OCI-LY7 (cell line): ENCODE data around the gene ACAT2. TPM values are rescaled to one million over a fixed set of nuclear protein-coding genes. Genes with fewer than 3 reads are reported as not detected.

Experiments used
- BruUV-seq: library from RNA; stranded (reverse); fragments of 400-500 nt; replicated peaks from 2 replicates; lab custom pipeline; 2021; lab: Mats Ljungman, UMichigan
- CTCF ChIA-PET: fragments of 300-600 bp; sonication (Branson Sonifier 250); formaldehyde crosslinking; loops from one replicate; lab custom pipeline; 2022; ENCODE audit warnings: antibody characterized with exemption; ENCODE audit not compliant: unreplicated experiment; lab: Charles Lee
- POLR2A ChIA-PET: fragments of 300-600 bp; sonication (Branson Sonifier 250); formaldehyde crosslinking; loops from one replicate; lab custom pipeline; 2022; ENCODE audit warnings: antibody characterized with exemption; lab: Charles Lee
- DNase-seq: peaks from one replicate; pipeline ENCODE4 v3.0.0-alpha.2; 2015; ENCODE audit warnings: low spot score
- H2AFZ ChIP-seq: fragments of 200-600 bp; sonication (generic), shearing (Covaris generic); 2 replicates; pipeline ENCODE4 v1.6.1; 2014; ENCODE audit warnings: mild to moderate bottlenecking, antibody characterized with exemption, low read length, moderate library complexity
- H3K27ac ChIP-seq: fragments of 200-600 bp; sonication (generic); 2 replicates; pipeline ENCODE4 v1.5.1; 2014; ENCODE audit warnings: mixed run types, low read depth, mild to moderate bottlenecking, moderate library complexity, low read length, inconsistent platforms; ENCODE audit not compliant: poor library complexity, severe bottlenecking
- H3K36me3 ChIP-seq: fragments of 200-600 bp; sonication (generic); 2 replicates; pipeline ENCODE4 v1.6.1; 2014; ENCODE audit warnings: mild to moderate bottlenecking, antibody characterized with exemption, low read length, moderate library complexity, mixed read lengths; ENCODE audit not compliant: insufficient read depth
- H3K4me1 ChIP-seq: fragments of 200-600 bp; sonication (generic); 2 replicates; pipeline ENCODE4 v1.5.1; 2014; ENCODE audit warnings: mild to moderate bottlenecking, low read length; ENCODE audit not compliant: insufficient read depth, poor library complexity, severe bottlenecking
- H3K4me2 ChIP-seq: fragments of 200-600 bp; sonication (generic); 2 replicates; pipeline ENCODE4 v1.6.1; 2014; ENCODE audit warnings: mild to moderate bottlenecking, low read length
- H3K4me3 ChIP-seq: fragments of 200-600 bp; sonication (generic); 2 replicates; pipeline ENCODE4 v1.5.1; 2014; ENCODE audit warnings: mild to moderate bottlenecking, low read depth, low read length; ENCODE audit not compliant: poor library complexity, severe bottlenecking
- H3K79me2 ChIP-seq: fragments of 200-600 bp; sonication (generic); 2 replicates; pipeline ENCODE4 v1.6.1; 2016; ENCODE audit warnings: low read depth, mild to moderate bottlenecking, low read length, moderate library complexity, mixed read lengths; ENCODE audit not compliant: insufficient read depth
- H3K9me2 ChIP-seq: fragments of 200-600 bp; sonication (generic); 2 replicates; pipeline ENCODE4 v1.6.1; 2016; ENCODE audit warnings: mild to moderate bottlenecking, low read length, mixed read lengths; ENCODE audit not compliant: insufficient read depth
- H3K9me3 ChIP-seq: fragments of 200-600 bp; sonication (generic); 2 replicates; pipeline ENCODE4 v1.6.1; 2014; ENCODE audit warnings: mild to moderate bottlenecking, mixed run types, low read length, mixed read lengths
- H4K20me1 ChIP-seq: fragments of 200-600 bp; sonication (generic); 2 replicates; pipeline ENCODE4 v1.6.1; 2014; ENCODE audit warnings: mild to moderate bottlenecking, antibody characterized with exemption, low read length, moderate library complexity, mixed read lengths; ENCODE audit not compliant: insufficient read depth
- EZH2phosphoT487 ChIP-seq: fragments of 200-600 bp; sonication (generic); IDR thresholded peaks from 2 replicates; pipeline ENCODE4 v1.6.1; 2018; ENCODE audit warnings: low read depth, borderline replicate concordance, mild to moderate bottlenecking, mixed run types, antibody characterized with exemption, low read length, moderate library complexity, mixed read lengths
- intact Hi-C: fragments of 100-400 bp; cut with micrococcal nuclease; formaldehyde crosslinking; loops from one replicate; pipeline ENCODE4 v1.10.0; 2022; ENCODE audit not compliant: unreplicated experiment
- total RNA-seq, 2 experiments: library from RNA; depleted of rRNA in 1 of 2; stranded (reverse); fragments of >200 nt in 1 of 2; shearing (Covaris generic) in 1 of 2; gene quantifications; 2 replicates each; pipeline ENCODE4 v1.2.3, GENCODE V29; 2014 to 2022
- TF ChIP-seq, protein P1 (sequence below): fragments of 200-600 bp; sonication (generic); conservative IDR thresholded peaks from 2 replicates; pipeline ENCODE4 v1.5.1; 2014; ENCODE audit warnings: mild to moderate bottlenecking, antibody characterized with exemption, low read length, moderate library complexity, mixed read lengths

The ACAT2 gene
- total RNA-seq, 2 experiments from 2014 or later, result 42.4 to 110 TPM

DNA sequence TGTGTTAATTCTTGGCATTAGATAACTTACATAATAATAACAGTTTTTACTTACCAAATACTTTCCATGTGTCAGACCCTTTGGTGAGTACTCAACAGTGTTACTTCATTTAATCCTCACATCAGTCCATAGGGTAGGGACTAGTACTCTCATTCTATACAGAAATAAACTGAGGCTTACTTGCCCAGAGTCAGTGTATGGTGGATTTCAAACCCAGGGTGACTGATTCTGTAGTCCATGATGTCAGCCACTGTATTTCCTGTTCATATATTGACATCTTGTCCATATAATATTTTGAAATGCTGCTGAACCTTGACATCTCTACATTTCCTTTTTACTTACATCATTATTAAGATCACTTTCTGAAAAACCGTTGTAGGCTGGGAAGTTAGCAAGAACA, 35.7 kb downstream of the ACAT2 start:
- ChIA-PET CTCF (no interaction called here), POLR2A (no interaction called here)
- BruUV-seq, result no TSS peak
- peaks cover 50% of the 10 kb centered on the region for H3K4me1 ChIP-seq
- peaks cover 63% of the 10 kb centered on the region for H3K36me3 ChIP-seq
- DNase-seq, result no peak
- peaks cover 40% of the 10 kb centered on the region for H3K79me2 ChIP-seq
- H3K9me3 ChIP-seq, result no peaks in the 10 kb centered on the region
- no peak overlapping the region for H2AFZ ChIP-seq
- H3K9me2 ChIP-seq, result no peaks in the 10 kb centered on the region
- no peaks in the 10 kb centered on the region for H4K20me1 ChIP-seq
- H3K27ac ChIP-seq, result peak overlapping the region; percentile 42
- H3K4me3 ChIP-seq, result no peak overlapping the region
- 0 out of 2 replicates have a peak overlapping the region, but pooled peaks have one; percentile 40 for H3K4me2 ChIP-seq
- TF ChIP-seq EZH2phosphoT487, result no peak
- TF ChIP-seq, protein P1, sequence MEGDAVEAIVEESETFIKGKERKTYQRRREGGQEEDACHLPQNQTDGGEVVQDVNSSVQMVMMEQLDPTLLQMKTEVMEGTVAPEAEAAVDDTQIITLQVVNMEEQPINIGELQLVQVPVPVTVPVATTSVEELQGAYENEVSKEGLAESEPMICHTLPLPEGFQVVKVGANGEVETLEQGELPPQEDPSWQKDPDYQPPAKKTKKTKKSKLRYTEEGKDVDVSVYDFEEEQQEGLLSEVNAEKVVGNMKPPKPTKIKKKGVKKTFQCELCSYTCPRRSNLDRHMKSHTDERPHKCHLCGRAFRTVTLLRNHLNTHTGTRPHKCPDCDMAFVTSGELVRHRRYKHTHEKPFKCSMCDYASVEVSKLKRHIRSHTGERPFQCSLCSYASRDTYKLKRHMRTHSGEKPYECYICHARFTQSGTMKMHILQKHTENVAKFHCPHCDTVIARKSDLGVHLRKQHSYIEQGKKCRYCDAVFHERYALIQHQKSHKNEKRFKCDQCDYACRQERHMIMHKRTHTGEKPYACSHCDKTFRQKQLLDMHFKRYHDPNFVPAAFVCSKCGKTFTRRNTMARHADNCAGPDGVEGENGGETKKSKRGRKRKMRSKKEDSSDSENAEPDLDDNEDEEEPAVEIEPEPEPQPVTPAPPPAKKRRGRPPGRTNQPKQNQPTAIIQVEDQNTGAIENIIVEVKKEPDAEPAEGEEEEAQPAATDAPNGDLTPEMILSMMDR, result no peak
- intact Hi-C loops, result loop anchor here (10.0 kb wide), 1 partner anchor 167 kb away; the partner anchor contains the start of gene IGF2R

DNA sequence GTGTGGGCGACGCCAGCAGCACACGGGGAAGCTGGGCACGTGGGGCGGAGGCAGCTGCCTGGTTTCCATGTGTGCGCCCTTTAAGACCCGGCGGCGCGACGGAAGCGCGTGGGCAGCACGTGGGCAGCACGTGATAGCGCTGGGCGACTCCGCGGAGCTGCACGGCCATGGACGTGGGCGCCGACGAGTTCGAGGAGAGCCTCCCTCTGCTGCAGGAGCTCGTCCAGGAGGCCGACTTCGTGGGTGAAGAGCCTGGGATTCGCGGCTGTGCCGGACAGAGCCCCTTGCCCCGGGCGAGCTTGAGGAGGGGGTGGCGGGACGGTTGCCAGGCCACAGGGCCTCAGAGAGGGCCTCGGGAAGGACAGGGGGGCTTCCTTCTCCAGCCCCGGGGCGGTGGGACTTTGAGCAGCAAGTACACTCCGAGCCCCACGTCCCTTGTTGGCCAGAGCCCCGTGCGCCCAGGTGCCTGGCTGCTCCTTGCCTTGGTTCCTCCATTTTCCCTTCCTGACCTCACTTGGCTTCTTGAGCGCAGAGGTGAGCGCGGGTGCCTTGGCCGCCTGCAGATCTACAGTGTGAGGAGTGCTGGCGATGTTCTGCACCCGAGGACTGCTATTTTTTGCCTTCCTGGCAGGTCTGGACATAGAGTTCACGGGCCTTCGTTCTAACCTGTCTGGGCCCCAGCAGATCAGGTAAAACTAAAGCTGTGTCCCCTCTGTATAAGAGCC, 38.5 kb downstream of the ACAT2 start, which contains the start of gene PNLDC1:
PNLDC1 (plus strand) TSS at position 136 of the 725 bp plus-strand sequence; CDS start at position 168, 32 bp downstream.
- H3K79me2 ChIP-seq, result peaks cover 18% of the 10 kb centered on the region; the same call in 1 of the 2 replicates
- H3K4me3 ChIP-seq, result no peak within 1 kb of the TSS
- TF ChIP-seq, protein P1, result no peak
- TF ChIP-seq EZH2phosphoT487, result no peak
- POLR2A ChIA-PET, result interaction anchor here (0.5 to 2.2 kb wide), 2 partner anchors 12 kb away, joined by 4 to 9 read pairs; no protein-coding TSS in a partner anchor
- no peaks in the 10 kb centered on the region for H4K20me1 ChIP-seq
- H3K4me1 ChIP-seq, result peaks cover 25% of the 10 kb centered on the region
- no peak within 1 kb of the TSS for H3K27ac ChIP-seq
- H3K36me3 ChIP-seq, result peaks cover 42% of the 10 kb centered on the region
- no peak within 1 kb of the TSS for H2AFZ ChIP-seq
- no peaks in the 10 kb centered on the region for H3K9me2 ChIP-seq
- intact Hi-C loops, result no loop called here
- no peak within 1 kb of the TSS for H3K4me2 ChIP-seq
- CTCF ChIA-PET, result no interaction called here
- BruUV-seq, result no TSS peak
- H3K9me3 ChIP-seq, result no peaks in the 10 kb centered on the region
- no peak for DNase-seq

DNA sequence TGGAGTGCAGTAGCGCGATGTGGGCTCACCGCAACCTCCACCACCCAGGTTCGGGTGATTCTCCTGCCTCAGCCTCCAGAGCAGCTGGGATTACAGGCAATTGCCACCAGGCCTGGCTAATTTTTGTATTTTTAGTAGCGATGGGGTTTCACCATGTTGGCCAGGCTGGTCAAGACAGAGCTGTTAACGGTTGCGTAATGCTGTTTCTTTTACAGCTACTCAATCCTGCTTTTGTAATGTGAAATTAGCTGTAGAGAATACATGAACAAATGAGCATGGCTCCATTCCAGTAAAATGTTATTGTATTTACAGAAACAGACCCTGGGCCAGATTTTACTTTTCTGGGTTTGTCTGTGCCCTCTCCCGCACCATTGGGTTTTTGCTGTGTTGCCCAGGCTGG, 40.1 kb downstream of the ACAT2 start:
- ChIA-PET POLR2A (interaction anchor here (0.5 to 2.2 kb wide), 2 partner anchors 11 to 212 kb away, joined by 4 to 9 read pairs; no protein-coding TSS in a partner anchor), CTCF (no interaction called here)
- H3K4me2 ChIP-seq, result no peak overlapping the region
- no peak for TF ChIP-seq EZH2phosphoT487
- TF ChIP-seq, protein P1, result no peak
- DNase-seq, result no peak
- H3K9me3 ChIP-seq, result no peaks in the 10 kb centered on the region
- H3K9me2 ChIP-seq, result no peaks in the 10 kb centered on the region
- no TSS peak for BruUV-seq
- peaks cover 32% of the 10 kb centered on the region for H3K36me3 ChIP-seq
- H2AFZ ChIP-seq, result no peak overlapping the region
- H4K20me1 ChIP-seq, result no peaks in the 10 kb centered on the region
- peaks cover 9% of the 10 kb centered on the region for H3K4me1 ChIP-seq
- peaks cover 4% of the 10 kb centered on the region; the same call in 1 of the 2 replicates for H3K79me2 ChIP-seq
- no peak overlapping the region for H3K4me3 ChIP-seq
- H3K27ac ChIP-seq, result no peak overlapping the region
- intact Hi-C loops, result no loop called here
